Immature natural killer cell (primary cell): ENCODE measurements around the gene TPPP. TPM values are rescaled to one million over a fixed set of nuclear protein-coding genes. Genes with fewer than 3 reads are reported as not detected.
A peak's percentile ranks its signal among the peaks of the same experiment; 100 is the strongest.

ENCODE experiments used
- DNase-seq, 3 donors: peaks; one replicate each; pipeline ENCODE4 v3.0.0; 2022; ENCODE audit warnings: mixed read lengths in 1 of 3
- H3K27ac Mint-ChIP-seq, 6 donors: one replicate each; pipeline ENCODE4 v1.8.0; 2020; ENCODE audit warnings: mixed read lengths in 6 of 6, mild to moderate bottlenecking in 5 of 6, inconsistent platforms in 4 of 6, moderate library complexity in 3 of 6
- H3K27me3 Mint-ChIP-seq, 3 donors: one replicate each; pipeline ENCODE4 v1.8.0; 2020 to 2021; ENCODE audit warnings: low read depth in 3 of 3, mild to moderate bottlenecking in 3 of 3, mixed read lengths in 3 of 3, moderate library complexity in 3 of 3, inconsistent platforms in 1 of 3
- H3K36me3 Mint-ChIP-seq, 3 donors: one replicate each; pipeline ENCODE4 v1.8.0; 2020; ENCODE audit warnings: mixed read lengths in 3 of 3, inconsistent platforms in 2 of 3, mild to moderate bottlenecking in 2 of 3
- H3K4me1 Mint-ChIP-seq, 2 donors: one replicate each; pipeline ENCODE4 v1.8.0; 2020; ENCODE audit warnings: inconsistent platforms in 2 of 2, mild to moderate bottlenecking in 2 of 2, mixed read lengths in 2 of 2, moderate library complexity in 1 of 2
- H3K4me3 Mint-ChIP-seq, 5 donors: one replicate each; pipeline ENCODE4 v1.8.0; 2020; ENCODE audit warnings: mild to moderate bottlenecking in 5 of 5, mixed read lengths in 5 of 5, inconsistent platforms in 3 of 5, moderate library complexity in 3 of 5
- H3K9me3 Mint-ChIP-seq, 6 donors: one replicate each; pipeline ENCODE4 v1.8.0; 2020; ENCODE audit warnings: mild to moderate bottlenecking in 6 of 6, mixed read lengths in 6 of 6, inconsistent platforms in 4 of 6, moderate library complexity in 3 of 6
- polyA plus RNA-seq, 3 donors: library from polyadenylated mRNA; unstranded; fragments of 300-500 nt; fragmentation: Illumina TruSeq; gene quantifications; one replicate each; pipeline ENCODE4 v1.2.3, GENCODE V29; 2021

The TPPP gene
- polyA plus RNA-seq, 3 donors from 2014 or later = 0.19 TPM; not detected in 1

- Mint-ChIP-seq H3K36me3 (peaks cover 0 to 6% (median 5%) of the 10 kb centered on the region in 3 donors), H3K27ac (peak overlapping the region in 5 of 6 donors; percentile 14 to 65 (median 28)), H3K9me3 (no peaks in the 10 kb centered on the region), H3K4me3 (peak overlapping the region; percentile 64 to 86 (median 80)), H3K27me3 (peaks cover 3 to 5% (median 4%) of the 10 kb centered on the region in 3 donors), H3K4me1 (peaks cover 24 to 37% of the 10 kb centered on the region in 2 donors)
- DNase-seq = no peak
Measured at GRCh38 chr5:610744-611730, 82.1 kb downstream of the TPPP start.

GRCh38 chr5:610011-610743 lies 83.0 kb downstream of the TPPP start:
- peaks cover 2 to 5% (median 3%) of the 10 kb centered on the region in 3 donors for H3K27me3 Mint-ChIP-seq
- no peak overlapping the region for H3K27ac Mint-ChIP-seq
- DNase-seq = no peak
- H3K9me3 Mint-ChIP-seq = no peaks in the 10 kb centered on the region
- H3K36me3 Mint-ChIP-seq = no peaks in the 10 kb centered on the region
- peak overlapping the region in 3 of 5 donors; percentile 75 to 83 (median 80) for H3K4me3 Mint-ChIP-seq
- peaks cover 24 to 37% of the 10 kb centered on the region in 2 donors for H3K4me1 Mint-ChIP-seq

Other genes with a start within 250 kb of the TPPP start
- 1 to 10 TPM in 2 of 3 donors, under 1 TPM in 1; 0.66 to 1.7 (median 1.5) TPM for gene SLC9A3, start 168.9 kb downstream of the TPPP start, polyA plus RNA-seq
- 1 to 10 TPM; 1.9 to 4.0 (median 2.5) TPM for gene CEP72, start 81.0 kb downstream of the TPPP start, polyA plus RNA-seq
- gene ZDHHC11B, start 91.4 kb upstream of the TPPP start, polyA plus RNA-seq = not detected
- not detected for gene ZDHHC11, start 157.6 kb upstream of the TPPP start, polyA plus RNA-seq
- gene BRD9, start 199.4 kb upstream of the TPPP start, polyA plus RNA-seq = 10 to 100 TPM in 2 of 3 donors, 1 to 10 TPM in 1; 7.5 to 16.6 (median 16.4) TPM
- gene TRIP13, start 199.5 kb upstream of the TPPP start, polyA plus RNA-seq = 1 to 10 TPM in 1 of 3 donors, under 1 TPM in 2; 0.41 to 2.1 (median 0.72) TPM